NB4 (cell line): Measurements from ENCODE around the gene CP.

Experiments
- MAX ChIP-seq: IDR thresholded peaks from 2 replicates; pipeline ENCODE4 v1.6.1; 2011; ENCODE audit warnings: low read depth, low read length
- POLR2A ChIP-seq: IDR thresholded peaks from 2 replicates; pipeline ENCODE4 v1.6.1; 2011; ENCODE audit warnings: mild to moderate bottlenecking; ENCODE audit not compliant: insufficient read length; ENCODE audit errors: extremely low read depth
- TF ChIP-seq, protein P1 (sequence below): IDR thresholded peaks from one replicate; pipeline ENCODE4 v1.5.1; 2012; ENCODE audit warnings: low read depth, low read length

- TF ChIP-seq, protein P1, sequence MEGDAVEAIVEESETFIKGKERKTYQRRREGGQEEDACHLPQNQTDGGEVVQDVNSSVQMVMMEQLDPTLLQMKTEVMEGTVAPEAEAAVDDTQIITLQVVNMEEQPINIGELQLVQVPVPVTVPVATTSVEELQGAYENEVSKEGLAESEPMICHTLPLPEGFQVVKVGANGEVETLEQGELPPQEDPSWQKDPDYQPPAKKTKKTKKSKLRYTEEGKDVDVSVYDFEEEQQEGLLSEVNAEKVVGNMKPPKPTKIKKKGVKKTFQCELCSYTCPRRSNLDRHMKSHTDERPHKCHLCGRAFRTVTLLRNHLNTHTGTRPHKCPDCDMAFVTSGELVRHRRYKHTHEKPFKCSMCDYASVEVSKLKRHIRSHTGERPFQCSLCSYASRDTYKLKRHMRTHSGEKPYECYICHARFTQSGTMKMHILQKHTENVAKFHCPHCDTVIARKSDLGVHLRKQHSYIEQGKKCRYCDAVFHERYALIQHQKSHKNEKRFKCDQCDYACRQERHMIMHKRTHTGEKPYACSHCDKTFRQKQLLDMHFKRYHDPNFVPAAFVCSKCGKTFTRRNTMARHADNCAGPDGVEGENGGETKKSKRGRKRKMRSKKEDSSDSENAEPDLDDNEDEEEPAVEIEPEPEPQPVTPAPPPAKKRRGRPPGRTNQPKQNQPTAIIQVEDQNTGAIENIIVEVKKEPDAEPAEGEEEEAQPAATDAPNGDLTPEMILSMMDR, result no peak
- TF ChIP-seq MAX, result no peak
- TF ChIP-seq POLR2A, result no peak
Measured at GRCh38 chr3:149258714-149259113, 37.1 kb upstream of the CP start.
